Lower lobe of right lung (tissue), 2 donors: ENCODE measurements around the gene DEFB123. TPM values are rescaled to one million over a fixed set of nuclear protein-coding genes. Genes with fewer than 3 reads are reported as not detected.

ENCODE experiments used
- ATAC-seq, 2 donors: fragments of 200-7000 bp; cut with Tn5 transposase; one replicate each; pipeline ENCODE4 v1.9.1; 2020 to 2022; ENCODE audit warnings: mild to moderate bottlenecking in 2 of 2, moderate library complexity in 2 of 2
- DNase-seq: peaks from one replicate; pipeline ENCODE4 v3.0.0-alpha.2; 2020
- H3K27ac ChIP-seq: fragments of 200-600 bp; one replicate; pipeline ENCODE4 v1.8.0; 2022
- H3K27me3 ChIP-seq: fragments of 200-600 bp; one replicate; pipeline ENCODE4 v1.8.0; 2022; ENCODE audit warnings: low read depth
- H3K36me3 ChIP-seq: fragments of 200-600 bp; one replicate; pipeline ENCODE4 v1.8.0; 2022; ENCODE audit warnings: mild to moderate bottlenecking
- H3K4me1 ChIP-seq: fragments of 200-600 bp; one replicate; pipeline ENCODE4 v1.8.0; 2022
- H3K4me3 ChIP-seq: fragments of 200-600 bp; one replicate; pipeline ENCODE4 v1.8.0; 2022; ENCODE audit warnings: mild to moderate bottlenecking
- H3K9me3 ChIP-seq: fragments of 200-600 bp; one replicate; pipeline ENCODE4 v1.8.0; 2022
- intact Hi-C: fragments of 100-400 bp; cut with DNase I; formaldehyde crosslinking; loops from one replicate; pipeline ENCODE4 v1.11.0; 2022
- long read RNA-seq: library from polyadenylated mRNA; unstranded; transcript quantifications from one replicate; pipeline ENCODE4 v2.0.0, GENCODE V29; 2021
- total RNA-seq: library from RNA; stranded (reverse); fragmentation: NEBNext Ultra II Directional; extraction: Animal tissue kit (Norgen Biotek cat#: 25700); gene quantifications from one replicate; pipeline ENCODE4 v1.2.1, GENCODE V29; 2021
- TF ChIP-seq, protein P1 (sequence below): fragments of 200-600 bp; IDR thresholded peaks from one replicate; pipeline ENCODE4 v1.8.0; 2022; ENCODE audit warnings: antibody characterized with exemption, mild to moderate bottlenecking
- donor health status: DM: no; HTN: yes; CAD: no; lungs with severe emphysema.

Gene DEFB123
- total RNA-seq = not detected
- long read RNA-seq = 0 reads

GRCh38 chr20:31440012-31440659 is at the start of gene DEFB123:
Gene DEFB123 (plus strand): TSS chr20:31440632. CDS start chr20:31440699, 67 bp downstream.
- no peaks in the 10 kb centered on the region for H3K36me3 ChIP-seq
- no peaks in the 10 kb centered on the region for H3K27me3 ChIP-seq
- H3K9me3 ChIP-seq = no peaks in the 10 kb centered on the region
- ATAC-seq (no peak), DNase-seq (no peak)
- H3K4me1 ChIP-seq = no peaks in the 10 kb centered on the region
- H3K27ac ChIP-seq = no peak within 1 kb of the TSS
- TF ChIP-seq, protein P1, sequence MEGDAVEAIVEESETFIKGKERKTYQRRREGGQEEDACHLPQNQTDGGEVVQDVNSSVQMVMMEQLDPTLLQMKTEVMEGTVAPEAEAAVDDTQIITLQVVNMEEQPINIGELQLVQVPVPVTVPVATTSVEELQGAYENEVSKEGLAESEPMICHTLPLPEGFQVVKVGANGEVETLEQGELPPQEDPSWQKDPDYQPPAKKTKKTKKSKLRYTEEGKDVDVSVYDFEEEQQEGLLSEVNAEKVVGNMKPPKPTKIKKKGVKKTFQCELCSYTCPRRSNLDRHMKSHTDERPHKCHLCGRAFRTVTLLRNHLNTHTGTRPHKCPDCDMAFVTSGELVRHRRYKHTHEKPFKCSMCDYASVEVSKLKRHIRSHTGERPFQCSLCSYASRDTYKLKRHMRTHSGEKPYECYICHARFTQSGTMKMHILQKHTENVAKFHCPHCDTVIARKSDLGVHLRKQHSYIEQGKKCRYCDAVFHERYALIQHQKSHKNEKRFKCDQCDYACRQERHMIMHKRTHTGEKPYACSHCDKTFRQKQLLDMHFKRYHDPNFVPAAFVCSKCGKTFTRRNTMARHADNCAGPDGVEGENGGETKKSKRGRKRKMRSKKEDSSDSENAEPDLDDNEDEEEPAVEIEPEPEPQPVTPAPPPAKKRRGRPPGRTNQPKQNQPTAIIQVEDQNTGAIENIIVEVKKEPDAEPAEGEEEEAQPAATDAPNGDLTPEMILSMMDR = no peak
- intact Hi-C loops = no loop called here
- no peak within 1 kb of the TSS for H3K4me3 ChIP-seq

- Histone ChIP-seq H3K36me3 (no peaks in the 10 kb centered on the region), H3K27ac (no peak overlapping the region), H3K9me3 (no peaks in the 10 kb centered on the region), H3K4me3 (no peak overlapping the region), H3K27me3 (peaks cover 1% of the 10 kb centered on the region), H3K4me1 (no peaks in the 10 kb centered on the region)
- ATAC-seq (no peak), DNase-seq (no peak)
- intact Hi-C loops = no loop called here
- TF ChIP-seq, protein P1 = no peak
Observed at GRCh38 chr20:31392836-31393235, 47.6 kb upstream of the DEFB123 start.

DNA sequence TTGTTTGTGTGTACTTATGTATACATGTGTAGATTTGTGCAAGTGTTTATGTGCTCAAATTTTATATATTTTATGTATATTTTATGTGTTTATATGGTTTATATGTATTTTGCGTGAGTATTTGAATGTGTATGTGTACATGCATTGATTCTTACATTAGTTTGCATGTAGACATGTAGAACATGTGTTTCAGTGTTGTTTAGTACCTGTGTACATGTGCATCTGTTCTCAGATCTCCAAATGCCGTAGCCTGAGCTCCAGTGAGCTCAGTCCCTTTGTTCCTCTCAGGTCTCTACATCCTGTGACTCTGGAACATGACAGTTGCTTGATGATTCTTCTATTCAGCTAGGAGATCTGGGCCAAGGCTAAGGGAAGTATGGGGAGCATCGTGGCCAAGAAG is 45.5 kb upstream of the DEFB123 start:
- ATAC-seq = no peak
- intact Hi-C loops = no loop called here

GRCh38 chr20:31403886-31404285 is 36.5 kb upstream of the DEFB123 start:
- Histone ChIP-seq H3K9me3 (no peaks in the 10 kb centered on the region), H3K4me1 (no peaks in the 10 kb centered on the region), H3K27ac (no peak overlapping the region), H3K4me3 (no peak overlapping the region), H3K36me3 (no peaks in the 10 kb centered on the region), H3K27me3 (no peaks in the 10 kb centered on the region)
- no peak for ATAC-seq
- TF ChIP-seq, protein P1 = no peak
- DNase-seq = no peak
- intact Hi-C loops = no loop called here

More for the DNA sequence above, 45.5 kb upstream of the DEFB123 start:
- H3K36me3 ChIP-seq = no peaks in the 10 kb centered on the region
- H3K27me3 ChIP-seq = no peaks in the 10 kb centered on the region
- no peak overlapping the region for H3K27ac ChIP-seq
- H3K4me3 ChIP-seq = no peak overlapping the region
- TF ChIP-seq, protein P1 = no peak
- no peaks in the 10 kb centered on the region for H3K9me3 ChIP-seq
- no peak for DNase-seq
- no peaks in the 10 kb centered on the region for H3K4me1 ChIP-seq

DNA sequence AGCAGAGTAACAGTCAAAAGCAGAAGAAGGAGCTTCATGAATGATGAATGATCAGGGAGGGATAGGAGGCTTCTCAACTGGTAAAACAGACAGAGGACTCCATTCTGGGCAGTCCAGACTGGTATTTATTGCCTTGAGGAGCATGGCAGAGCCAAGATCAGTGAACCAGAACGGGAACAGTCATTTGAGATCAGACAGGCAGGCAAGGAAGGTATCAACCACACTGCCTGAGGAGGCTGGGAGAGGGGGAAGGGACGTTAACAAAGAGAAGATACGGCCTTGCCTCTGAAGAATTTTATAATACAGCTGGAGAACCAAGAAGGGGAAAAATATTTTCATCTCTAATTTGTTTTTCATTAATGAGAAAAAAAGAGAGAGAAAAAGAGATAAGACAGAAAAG is 34.3 kb upstream of the DEFB123 start, which contains the start of gene DEFB121:
Gene DEFB121, minus strand, starts transcription at position 101 of the 400 bp plus-strand sequence. Its CDS starts 63 bp downstream, at position 38.
- H3K4me1 ChIP-seq = no peaks in the 10 kb centered on the region
- ATAC-seq (no peak), DNase-seq (no peak)
- H3K9me3 ChIP-seq = no peaks in the 10 kb centered on the region
- H3K27ac ChIP-seq = no peak within 1 kb of the TSS
- intact Hi-C loops = no loop called here
- H3K4me3 ChIP-seq = no peak within 1 kb of the TSS
- H3K36me3 ChIP-seq = no peaks in the 10 kb centered on the region
- TF ChIP-seq, protein P1 = no peak
- H3K27me3 ChIP-seq = no peaks in the 10 kb centered on the region
